Urothelium cell line (cell line): Measurements from ENCODE around the gene PREPL.
"Not testable (repeated sequence)": the region's sequence is repeated elsewhere in the genome, so short reads cannot be mapped to it uniquely, and the experiment has no call there.

Source experiments
- DNase-seq: peaks from one replicate; pipeline ENCODE4 v3.0.0; 2011; ENCODE audit warnings: low spot score, mixed read lengths
- FAIRE-seq: peaks from 2 replicates; lab custom pipeline; 2011; peaks lifted over from hg19 to GRCh38; lab: Jason Lieb, UNC

Gene PREPL

GRCh38 chr2:44361330-44362206, at the start of gene PREPL, which contains the start of gene CAMKMT:
Gene PREPL (minus strand): TSS chr2:44361494. CDS start chr2:44346342, 15,152 bp downstream.
Gene CAMKMT (plus strand): TSS chr2:44361947.
- DNase-seq (peak; percentile 99), FAIRE-seq (peak; percentile 88)

- FAIRE-seq (no peak), DNase-seq (no peak)
Measured at GRCh38 chr2:44398243-44398897, 37.1 kb upstream of the PREPL start.

- DNase-seq: no peak
- no peak for FAIRE-seq
Measured at GRCh38 chr2:44397447-44398175, 36.3 kb upstream of the PREPL start.

GRCh38 chr2:44392338-44392943, 31.1 kb upstream of the PREPL start:
- FAIRE-seq (no peak), DNase-seq (peak; percentile 21)

GRCh38 chr2:44389895-44390294, 28.6 kb upstream of the PREPL start:
- DNase-seq (no peak), FAIRE-seq (no peak)

GRCh38 chr2:44388877-44389276, 27.6 kb upstream of the PREPL start:
- FAIRE-seq: no peak
- no peak for DNase-seq

GRCh38 chr2:44385226-44385625, 23.9 kb upstream of the PREPL start:
- FAIRE-seq, DNase-seq: not testable (repeated sequence)

GRCh38 chr2:44377486-44377885, 16.2 kb upstream of the PREPL start:
- FAIRE-seq: no peak

GRCh38 chr2:44372246-44372645, 11.0 kb upstream of the PREPL start:
- no peak for FAIRE-seq
- DNase-seq: no peak

More at GRCh38 chr2:44377486-44377885, 16.2 kb upstream of the PREPL start:
- no peak for DNase-seq

GRCh38 chr2:44371445-44371844, 10.2 kb upstream of the PREPL start:
- no peak for FAIRE-seq
- DNase-seq: no peak

GRCh38 chr2:44369392-44369791, 8.1 kb upstream of the PREPL start:
- FAIRE-seq: no peak
- no peak for DNase-seq

- FAIRE-seq (no peak), DNase-seq (no peak)
Measured at GRCh38 chr2:44367591-44367990, 6.3 kb upstream of the PREPL start.

GRCh38 chr2:44364604-44365003, 3.3 kb upstream of the PREPL start:
- no peak for DNase-seq
- FAIRE-seq: no peak

- FAIRE-seq (no peak), DNase-seq (peak; percentile 48)
Measured at GRCh38 chr2:44362207-44363015, 1.1 kb upstream of the PREPL start.

GRCh38 chr2:44360749-44361329, 455 bp downstream of the PREPL start:
- DNase-seq (no peak), FAIRE-seq (peak; percentile 9)

- FAIRE-seq (no peak), DNase-seq (peak; percentile 58)
Measured at GRCh38 chr2:44358503-44358902, 2.8 kb downstream of the PREPL start.

GRCh38 chr2:44354761-44355160, 6.5 kb downstream of the PREPL start:
- DNase-seq: no peak
- no peak for FAIRE-seq

GRCh38 chr2:44352510-44352909, 8.8 kb downstream of the PREPL start:
- DNase-seq (no peak), FAIRE-seq (no peak)

- FAIRE-seq (no peak), DNase-seq (no peak)
Measured at GRCh38 chr2:44351676-44352075, 9.6 kb downstream of the PREPL start.

GRCh38 chr2:44351088-44351487, 10.2 kb downstream of the PREPL start:
- DNase-seq (no peak), FAIRE-seq (no peak)
